Measurements from ENCODE around the gene FAM3B.
"Not testable (repeated sequence)": the region's sequence is repeated elsewhere in the genome, so short reads cannot be mapped to it uniquely, and the experiment has no call there.

FAM3B gene

DNA sequence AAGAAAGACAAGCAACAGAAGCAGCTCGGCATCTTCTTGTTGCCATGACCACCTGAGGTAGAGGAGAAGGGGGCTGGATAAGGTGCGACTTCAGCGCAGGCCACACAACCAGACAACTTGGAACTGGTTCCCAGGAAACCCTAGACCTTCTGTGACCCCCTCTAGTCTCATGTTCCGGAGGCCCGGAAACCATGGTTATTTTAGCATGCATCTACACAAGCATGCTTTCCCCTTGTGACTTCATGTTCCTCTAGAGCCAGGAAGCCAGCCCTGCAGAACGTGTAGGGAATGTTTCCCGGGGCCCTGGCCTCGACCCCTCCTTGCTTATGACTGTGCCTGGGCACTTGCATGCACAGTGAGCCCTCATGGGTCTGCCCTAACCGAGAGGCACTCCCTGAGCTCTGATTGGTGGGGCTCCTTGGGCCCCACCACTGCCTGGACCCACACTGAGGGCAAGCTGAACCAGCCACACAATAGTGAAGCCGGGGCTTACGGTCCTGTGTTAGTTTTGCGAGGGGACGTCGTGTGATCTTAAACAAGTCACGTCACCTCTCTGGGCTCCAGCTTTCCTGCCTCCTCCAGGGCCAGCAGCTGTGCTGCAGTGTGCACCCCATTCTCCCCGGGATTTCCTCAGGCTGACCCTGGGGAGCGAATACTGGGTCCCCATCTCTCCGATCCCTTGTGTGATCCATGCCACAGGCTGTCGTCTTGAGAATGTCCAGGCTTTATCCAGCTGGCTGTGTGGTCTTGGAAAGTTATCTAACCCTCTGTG lies 33.2 kb downstream of the FAM3B start:
- no peak for DNase-seq (ENCODE audit: low read depth, low spot score)

- no peak for DNase-seq (ENCODE audit: low read depth, low spot score)
Measured at GRCh38 chr21:41350436-41351155, 34.0 kb downstream of the FAM3B start.

DNA sequence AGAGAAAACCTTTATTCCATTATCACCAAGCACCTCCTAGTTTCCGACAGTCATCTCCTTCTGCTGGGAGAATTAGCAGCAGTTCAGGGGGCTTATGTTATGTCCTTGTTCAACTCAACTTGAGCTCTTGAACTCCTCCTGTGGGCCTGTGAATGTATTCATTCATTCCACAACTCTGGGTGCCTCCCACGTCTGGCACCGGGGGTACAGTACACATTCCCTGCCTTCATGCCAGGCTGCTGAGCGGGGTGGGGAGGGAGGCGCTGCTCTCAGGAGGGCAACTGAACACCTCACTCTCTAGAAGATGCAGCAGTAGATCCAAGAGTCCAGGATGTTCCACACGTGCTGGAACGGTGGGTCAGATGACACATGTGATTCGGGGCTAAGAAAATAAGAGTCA lies 40.9 kb downstream of the FAM3B start:
- DNase-seq (ENCODE audit: low read depth, low spot score), result no peak

DNA sequence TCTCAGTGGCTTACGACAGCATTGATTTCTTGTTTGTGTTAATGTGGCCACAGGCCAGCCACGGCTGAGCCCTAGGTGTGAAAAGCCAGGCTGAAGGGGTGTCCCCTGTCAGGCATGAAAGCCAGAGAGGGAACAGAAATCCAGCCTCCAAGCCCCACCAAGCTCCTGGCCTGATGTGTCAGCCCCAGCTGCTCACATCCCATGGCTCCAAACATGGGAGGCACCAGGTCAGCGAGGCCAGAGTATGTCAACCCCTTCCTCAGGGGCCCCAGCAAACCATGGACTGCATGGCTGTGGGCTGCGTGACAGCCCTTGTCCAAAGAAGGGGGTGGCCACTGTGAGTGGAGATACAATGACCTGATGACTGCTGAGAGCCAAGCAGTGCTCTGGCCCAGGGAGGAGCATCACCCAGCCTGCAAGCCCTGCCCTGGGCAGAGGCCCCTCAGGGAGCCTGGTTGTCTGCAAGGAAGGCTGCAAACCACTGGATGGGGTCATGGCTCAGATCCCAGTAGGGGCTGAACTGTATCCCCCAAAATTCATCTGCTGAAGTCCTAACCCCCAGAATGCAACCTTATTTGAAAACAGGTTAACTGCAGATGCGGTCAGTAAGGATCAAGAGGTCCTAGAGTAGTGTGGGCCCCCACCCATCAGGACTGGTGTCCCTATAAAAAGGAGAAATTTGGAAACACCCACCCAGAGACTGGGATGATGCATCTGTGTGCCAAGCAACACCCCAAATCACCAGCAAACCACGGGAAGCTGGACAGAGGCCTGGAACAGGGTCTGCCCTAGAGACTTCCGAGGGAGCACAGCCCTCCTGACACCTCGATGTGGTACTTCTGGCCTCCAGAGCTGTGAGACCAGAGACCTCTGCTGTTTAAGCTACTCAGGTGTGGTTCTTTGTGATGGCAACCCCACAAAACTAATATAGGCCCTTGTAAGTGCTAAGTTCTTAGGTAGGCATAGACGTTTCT lies 41.9 kb downstream of the FAM3B start:
- no peak for DNase-seq (ENCODE audit: low read depth, low spot score)

DNA sequence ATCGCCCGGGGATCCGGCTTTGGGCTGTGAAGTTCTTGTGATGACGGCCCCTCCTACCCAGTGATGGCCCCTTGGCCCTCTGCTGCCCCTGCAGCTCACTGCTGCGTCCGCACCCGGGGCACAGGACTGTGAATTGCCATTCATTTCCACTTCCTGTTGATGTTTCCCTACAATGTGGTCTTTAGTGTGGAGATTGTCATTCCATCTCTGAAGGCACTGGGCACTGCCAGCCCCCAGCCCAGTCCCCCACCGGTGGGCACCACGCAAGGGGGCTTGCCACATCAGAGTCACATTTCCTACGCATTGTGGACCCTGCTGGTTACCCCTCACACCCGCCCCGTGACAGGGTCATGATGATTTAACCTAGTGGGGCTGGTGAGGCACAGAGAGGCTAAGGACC lies 42.7 kb downstream of the FAM3B start:
- no peak for DNase-seq (ENCODE audit: low read depth, low spot score)

DNA sequence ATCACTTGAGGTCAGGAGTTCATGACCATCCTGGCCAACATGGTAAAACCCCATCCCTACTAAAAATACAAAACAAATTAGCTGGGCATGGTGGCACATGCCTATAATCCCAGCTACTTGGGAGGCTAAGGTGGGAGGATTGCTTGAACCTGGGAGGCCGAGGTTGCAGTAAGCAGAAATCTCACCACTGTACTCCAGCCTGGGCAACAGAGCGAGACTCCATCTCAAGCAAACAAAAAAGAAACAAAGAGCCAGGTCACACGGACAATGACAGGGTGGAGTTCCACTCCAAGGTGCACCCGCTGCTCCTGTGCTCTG lies 43.1 kb downstream of the FAM3B start:
- not testable (repeated sequence) for DNase-seq (ENCODE audit: low read depth, low spot score)

DNA sequence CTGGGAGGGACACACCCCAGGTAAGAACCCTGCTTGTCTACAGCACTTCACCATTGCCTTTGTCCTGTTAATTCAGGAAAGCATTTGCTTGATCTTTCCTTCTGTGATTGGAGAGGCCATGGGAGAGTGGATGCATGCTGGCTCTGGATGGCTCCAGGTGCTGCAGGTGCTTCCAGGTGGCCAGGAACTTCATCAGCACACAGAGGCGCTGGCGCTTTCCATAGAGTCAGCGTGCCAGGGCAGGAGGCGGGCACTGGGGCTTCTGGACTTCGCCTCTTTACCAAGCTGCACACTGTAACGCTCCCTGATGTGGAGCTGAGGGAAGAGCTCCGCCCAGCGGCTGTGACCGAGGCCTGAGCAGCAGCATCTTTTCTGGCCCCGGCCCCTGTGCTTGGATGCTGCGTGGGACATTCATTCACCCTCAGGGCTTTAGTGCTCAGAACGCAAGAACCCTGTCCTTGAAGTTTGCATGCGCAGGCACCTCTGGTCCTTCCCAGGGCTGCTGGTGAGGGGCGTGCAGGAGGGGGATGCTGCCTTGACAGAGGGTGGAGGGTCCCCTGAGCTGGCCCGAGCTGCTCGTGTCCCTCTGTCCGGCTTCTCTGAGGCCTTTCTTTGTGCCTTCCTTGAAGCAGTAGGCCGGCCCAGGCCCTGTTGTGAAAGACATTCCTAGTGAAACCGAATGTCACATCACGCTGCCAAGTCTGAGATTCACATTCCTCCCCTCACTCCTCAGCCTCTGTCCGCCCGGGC lies 43.6 kb downstream of the FAM3B start:
- no peak for DNase-seq (ENCODE audit: low read depth, low spot score)

DNA sequence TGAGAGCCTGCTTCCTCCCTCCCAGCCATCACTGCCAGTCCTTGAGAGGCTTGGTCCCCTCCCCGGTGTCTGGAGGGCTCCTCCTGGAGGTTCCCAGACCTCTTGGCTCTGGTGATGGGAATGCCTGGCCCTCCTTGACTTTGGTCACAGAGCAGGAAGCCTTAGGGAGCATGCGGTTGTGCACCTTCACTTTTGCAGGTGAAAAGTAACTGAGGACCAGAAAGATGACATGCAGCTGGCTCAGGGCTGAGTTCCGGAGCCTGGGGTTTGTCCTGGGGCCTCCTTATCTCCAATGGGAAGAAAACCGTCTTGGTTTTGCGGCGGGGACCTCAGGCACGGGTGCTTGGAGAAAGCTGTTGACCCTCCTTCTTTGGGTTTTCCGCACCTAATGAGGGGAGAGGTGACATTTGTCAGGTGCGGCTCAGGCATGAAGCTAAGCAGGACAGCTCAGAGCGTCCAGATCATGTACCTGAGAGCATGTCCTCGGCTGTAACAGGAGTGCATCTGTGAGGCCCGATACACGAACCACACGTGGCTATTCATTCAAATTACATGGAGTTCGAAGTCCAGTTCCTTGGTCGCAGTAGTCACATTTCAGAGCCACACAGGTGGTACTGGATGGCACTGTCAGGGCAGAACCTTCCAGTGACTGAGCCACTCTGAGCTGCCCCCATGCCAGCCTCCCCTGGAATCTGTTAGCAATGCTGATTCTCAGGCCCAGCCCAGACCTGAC lies 44.6 kb downstream of the FAM3B start:
- no peak for DNase-seq (ENCODE audit: low read depth, low spot score)

- peak; percentile 27 for DNase-seq (ENCODE audit: low read depth, low spot score)
Measured at GRCh38 chr21:41361786-41362604, 45.4 kb downstream of the FAM3B start, which contains the start of gene MX2. TSS of gene MX2 (plus strand) at chr21:41362027. CDS start at chr21:41376907, 14,880 bp downstream.

DNA sequence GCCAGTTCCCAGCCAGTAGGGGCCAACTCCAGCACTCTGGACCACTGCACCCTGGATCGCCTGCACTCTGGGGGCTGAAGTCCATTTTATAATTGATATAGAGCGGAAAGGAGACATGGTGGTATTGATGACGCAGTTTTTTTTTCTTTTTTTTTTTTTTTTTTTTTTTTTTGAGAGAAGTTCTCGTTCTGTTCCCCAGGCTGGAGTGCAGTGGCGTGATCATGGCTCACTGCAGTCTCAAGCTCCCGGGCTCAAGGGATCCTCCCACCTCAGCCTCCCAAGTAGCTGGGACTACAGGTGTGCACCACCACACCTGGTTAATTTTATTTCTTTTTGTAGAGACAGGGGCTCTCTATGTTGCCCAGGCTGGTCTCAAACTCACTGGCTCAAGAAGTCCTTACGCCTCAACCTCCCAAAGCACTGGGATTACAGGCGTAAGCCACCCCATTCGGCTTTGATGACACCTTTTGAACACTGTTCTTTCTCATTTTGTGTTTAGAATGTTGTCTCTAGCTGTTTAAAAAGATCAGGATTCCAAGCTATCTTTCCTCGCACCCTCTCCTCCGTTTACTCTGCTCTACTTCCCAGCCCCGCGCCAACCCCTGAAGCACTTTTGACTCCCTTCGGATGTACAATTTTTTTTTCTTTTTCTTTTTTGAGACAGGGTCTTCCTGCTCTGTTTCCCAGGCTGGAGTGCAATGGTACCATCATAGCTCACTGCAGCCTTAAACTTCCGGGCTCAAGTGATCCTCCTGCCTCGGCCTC lies 46.2 kb downstream of the FAM3B start:
- DNase-seq (ENCODE audit: low read depth, low spot score), result no peak

- no peak for DNase-seq (ENCODE audit: low read depth, low spot score)
Measured at GRCh38 chr21:41363370-41364270, 47.0 kb downstream of the FAM3B start.

- no peak for DNase-seq (ENCODE audit: low read depth, low spot score)
Measured at GRCh38 chr21:41364308-41364707, 47.7 kb downstream of the FAM3B start.

GRCh38 chr21:41365377-41366107 lies 48.9 kb downstream of the FAM3B start:
- DNase-seq (ENCODE audit: low read depth, low spot score), result no peak

GRCh38 chr21:41366522-41367151 lies 50.0 kb downstream of the FAM3B start:
- DNase-seq (ENCODE audit: low read depth, low spot score), result no peak

DNA sequence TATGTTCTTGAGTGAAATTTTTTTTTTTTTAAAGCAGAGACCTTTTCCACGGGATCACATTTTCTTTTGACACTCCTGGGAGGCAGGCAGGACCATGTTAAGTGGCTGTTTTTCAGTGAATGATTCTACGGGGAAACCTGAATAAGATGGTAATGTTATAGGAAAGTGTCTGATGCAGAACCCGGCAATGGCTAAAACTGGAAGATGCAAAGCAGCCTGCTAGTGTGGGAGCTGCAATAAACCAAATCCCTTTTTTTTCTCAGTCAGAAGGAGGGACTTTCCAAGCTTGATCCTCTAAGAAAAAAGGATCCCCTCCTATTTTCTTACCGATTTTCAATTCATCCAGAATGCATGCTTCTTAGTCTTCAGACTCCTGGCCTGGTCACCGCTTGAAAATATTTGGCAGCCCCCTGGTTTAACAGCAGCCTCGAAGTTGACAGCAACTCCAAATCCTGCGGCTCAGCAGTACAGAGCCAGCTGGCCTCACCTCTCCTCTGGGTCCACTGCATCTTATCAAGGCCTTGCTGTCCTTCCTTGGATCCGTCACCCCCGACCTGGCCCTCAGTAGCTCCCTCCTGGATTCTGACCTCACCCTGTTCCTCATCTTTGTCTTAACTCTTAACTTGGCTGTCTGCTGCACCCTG lies 50.8 kb downstream of the FAM3B start:
- no peak for DNase-seq (ENCODE audit: low read depth, low spot score)

Measured in activated naive CD8-positive, alpha-beta T cell treated with anti-CD3 and anti-CD28 coated beads, Interleukin-2, amount 50 U/mL, for 16 hours (primary cell).